GM18909 (cell line): Measurements from ENCODE around the gene KRT79.

ENCODE experiments used
- ATAC-seq: cut with Tn5 transposase; IDR thresholded peaks from one replicate; pipeline ENCODE4 v1.9.1; 2021; ENCODE audit warnings: mild to moderate bottlenecking; ENCODE audit not compliant: unreplicated experiment, poor library complexity

KRT79 gene

GRCh38 chr12:52821071-52821730 is 12.9 kb downstream of the KRT79 start:
- ATAC-seq, result no peak

- ATAC-seq, result no peak
Measured at GRCh38 chr12:52820521-52820920, 13.6 kb downstream of the KRT79 start.

GRCh38 chr12:52819731-52820510 is 14.2 kb downstream of the KRT79 start:
- no peak for ATAC-seq

- no peak for ATAC-seq
Measured at GRCh38 chr12:52818887-52819420, 15.2 kb downstream of the KRT79 start.

- ATAC-seq, result no peak
Measured at GRCh38 chr12:52818388-52818787, 15.7 kb downstream of the KRT79 start.

GRCh38 chr12:52817699-52818238 is 16.3 kb downstream of the KRT79 start:
- no peak for ATAC-seq

- ATAC-seq, result no peak
Measured at GRCh38 chr12:52817003-52817698, 17.0 kb downstream of the KRT79 start.

- no peak for ATAC-seq
Measured at GRCh38 chr12:52815676-52816588, 18.2 kb downstream of the KRT79 start.

- no peak for ATAC-seq
Measured at GRCh38 chr12:52815161-52815560, 18.9 kb downstream of the KRT79 start.

GRCh38 chr12:52814710-52815155 is 19.4 kb downstream of the KRT79 start:
- ATAC-seq, result no peak

GRCh38 chr12:52813885-52814709 is 20.0 kb downstream of the KRT79 start, which contains the start of gene KRT4:
Gene KRT4, minus strand, starts transcription at chr12:52814116. Its CDS starts 58 bp downstream, at chr12:52814058.
- no peak for ATAC-seq

- ATAC-seq, result no peak
Measured at GRCh38 chr12:52813203-52813819, 20.8 kb downstream of the KRT79 start.

GRCh38 chr12:52812749-52813148 is 21.4 kb downstream of the KRT79 start:
- no peak for ATAC-seq

- no peak for ATAC-seq
Measured at GRCh38 chr12:52812073-52812400, 22.1 kb downstream of the KRT79 start.

GRCh38 chr12:52811191-52812072 is 22.7 kb downstream of the KRT79 start:
- ATAC-seq, result no peak

GRCh38 chr12:52810554-52810953 is 23.6 kb downstream of the KRT79 start:
- no peak for ATAC-seq

GRCh38 chr12:52809166-52809565 is 24.9 kb downstream of the KRT79 start:
- ATAC-seq, result no peak
